Body of pancreas (tissue), 4 donors: ENCODE data around the gene GJB4. TPM values are rescaled to one million over a fixed set of nuclear protein-coding genes. Genes with fewer than 3 reads are reported as not detected.

Experiments
- ATAC-seq: fragments of 150-250 bp; one replicate; pipeline ENCODE4 v1.9.1; 2016
- DNase-seq, 4 donors: peaks; one replicate each; pipeline ENCODE4 v3.0.0-alpha.2; 2019
- H3K27ac ChIP-seq, 4 donors: fragments of 200-600 bp; sonication (generic); 1 replicate in 3 of 4; 2 replicates in 1 of 4; pipeline versions ENCODE4 v1.5.1 to v1.6.1; 2016 to 2019; ENCODE audit warnings: mild to moderate bottlenecking in 1 of 4, mixed read lengths in 1 of 4, moderate library complexity in 1 of 4
- H3K27me3 ChIP-seq, 2 donors: fragments of 200-600 bp; sonication (generic); one replicate each; pipeline ENCODE4 v1.6.0; 2016; ENCODE audit warnings: mild to moderate bottlenecking in 1 of 2
- H3K36me3 ChIP-seq, 2 donors: fragments of 200-600 bp; sonication (generic); replicated peaks in 1 of 2; 2 replicates each; pipeline ENCODE4 v1.5.1; 2016; ENCODE audit warnings: low read depth in 2 of 2; ENCODE audit not compliant: insufficient read depth in 1 of 2
- H3K4me1 ChIP-seq: fragments of 200-600 bp; sonication (generic); one replicate; pipeline ENCODE4 v1.6.0; 2016
- H3K4me3 ChIP-seq, 2 donors: fragments of 200-600 bp; sonication (generic); 1 replicate in 1 of 2; 2 replicates in 1 of 2; pipeline ENCODE4 v1.5.1; 2016 to 2019
- H3K9me3 ChIP-seq, 3 donors: fragments of 200-600 bp; sonication (generic); 1 replicate in 2 of 3; 2 replicates in 1 of 3; pipeline ENCODE4 v1.5.1; 2016
- POLR2A ChIP-seq, 3 donors: fragments of 450-650 bp; IDR thresholded peaks; one replicate each; pipeline ENCODE4 v1.6.1; 2016; ENCODE audit warnings: antibody characterized with exemption in 3 of 3, mild to moderate bottlenecking in 2 of 3
- WGBS, 2 donors: methylation state at CpG; one replicate each; pipeline ENCODE4 v1.1.5; 2017; 5-methylcytosine and 5-hydroxymethylcytosine counted together
- intact Hi-C: fragments of 100-400 bp; cut with DNase I; formaldehyde crosslinking; loops from one replicate; pipeline ENCODE4 v1.15.1; 2023
- total RNA-seq, 2 donors: library from RNA; depleted of rRNA; stranded (reverse); fragments of >200 nt; gene quantifications; one replicate each; pipeline ENCODE4 v1.1.0, GENCODE V29; 2016
- TF ChIP-seq, protein P1 (sequence below), 7 experiments: fragments of 450-650 bp in 4 of 7; fragments of 200-600 bp in 3 of 7; sonication (generic) in 3 of 7; IDR thresholded peaks; one replicate each; pipeline ENCODE4 v1.5.1; 2016 to 2019; ENCODE audit warnings: antibody characterized with exemption in 7 of 7

The GJB4 gene
- total RNA-seq, 2 donors from 2014 or later, result not detected

DNA sequence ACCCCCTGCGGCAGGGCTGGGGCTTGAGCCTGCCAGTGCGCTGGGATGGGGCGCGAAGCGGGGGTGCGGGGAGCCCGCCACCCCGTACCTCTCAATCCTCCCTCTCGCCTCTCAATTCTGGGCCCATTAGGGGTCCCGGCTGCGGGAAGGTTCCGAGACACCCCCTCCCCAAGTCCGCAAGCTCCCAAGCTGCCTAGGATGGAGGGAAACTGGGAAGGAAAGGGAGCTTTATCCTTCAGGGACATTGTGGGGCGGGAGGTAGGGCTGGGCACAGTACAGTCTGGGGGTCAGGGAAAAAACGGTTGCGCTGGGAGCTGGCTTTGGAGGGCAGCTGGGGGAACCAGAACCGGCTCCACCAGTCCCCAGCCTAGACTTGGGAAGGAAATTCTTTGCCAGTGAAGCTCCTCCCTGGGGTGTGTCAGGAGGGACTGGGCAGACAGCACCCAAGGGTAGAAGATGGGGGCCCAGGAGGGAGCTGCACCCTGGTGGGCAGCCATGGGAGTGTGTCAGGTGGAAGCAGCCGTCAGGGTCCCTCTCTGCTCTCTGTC is 22.4 kb downstream of the GJB4 start:
- Histone ChIP-seq H3K27ac (no peak overlapping the region), H3K4me1 (peaks cover 19% of the 10 kb centered on the region)
- intact Hi-C loops, result no loop called here

GRCh38 chr1:34784751-34785221 is 25.2 kb downstream of the GJB4 start:
- Histone ChIP-seq H3K27ac (no peak overlapping the region), H3K9me3 (no peaks in the 10 kb centered on the region), H3K27me3 (no peaks in the 10 kb centered on the region), H3K4me1 (peaks cover 19% of the 10 kb centered on the region), H3K4me3 (no peak overlapping the region), H3K36me3 (no peaks in the 10 kb centered on the region)
- 83 to 90% methylated on average over 28 of the region's 28 CpGs for WGBS, 2 donors
- intact Hi-C loops, result no loop called here
- no peak for TF ChIP-seq POLR2A (IDR thresholded peaks at IDR 0.05)
- TF ChIP-seq, protein P1, sequence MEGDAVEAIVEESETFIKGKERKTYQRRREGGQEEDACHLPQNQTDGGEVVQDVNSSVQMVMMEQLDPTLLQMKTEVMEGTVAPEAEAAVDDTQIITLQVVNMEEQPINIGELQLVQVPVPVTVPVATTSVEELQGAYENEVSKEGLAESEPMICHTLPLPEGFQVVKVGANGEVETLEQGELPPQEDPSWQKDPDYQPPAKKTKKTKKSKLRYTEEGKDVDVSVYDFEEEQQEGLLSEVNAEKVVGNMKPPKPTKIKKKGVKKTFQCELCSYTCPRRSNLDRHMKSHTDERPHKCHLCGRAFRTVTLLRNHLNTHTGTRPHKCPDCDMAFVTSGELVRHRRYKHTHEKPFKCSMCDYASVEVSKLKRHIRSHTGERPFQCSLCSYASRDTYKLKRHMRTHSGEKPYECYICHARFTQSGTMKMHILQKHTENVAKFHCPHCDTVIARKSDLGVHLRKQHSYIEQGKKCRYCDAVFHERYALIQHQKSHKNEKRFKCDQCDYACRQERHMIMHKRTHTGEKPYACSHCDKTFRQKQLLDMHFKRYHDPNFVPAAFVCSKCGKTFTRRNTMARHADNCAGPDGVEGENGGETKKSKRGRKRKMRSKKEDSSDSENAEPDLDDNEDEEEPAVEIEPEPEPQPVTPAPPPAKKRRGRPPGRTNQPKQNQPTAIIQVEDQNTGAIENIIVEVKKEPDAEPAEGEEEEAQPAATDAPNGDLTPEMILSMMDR (IDR thresholded peaks at IDR 0.05), result no peak
- no peak for ATAC-seq
- DNase-seq, result no peak

More for the DNA sequence above, 22.4 kb downstream of the GJB4 start:
- H3K9me3 ChIP-seq, result no peaks in the 10 kb centered on the region
- peak overlapping the region in 1 of 2 donors; percentile 18 for H3K4me3 ChIP-seq
- WGBS, 2 donors, result 7 to 12% methylated on average over 11 to 18 of the region's 18 CpGs
- no peaks in the 10 kb centered on the region for H3K27me3 ChIP-seq
- TF ChIP-seq POLR2A (IDR thresholded peaks at IDR 0.05), result no peak
- ATAC-seq (no peak), DNase-seq (no peak)
- H3K36me3 ChIP-seq, result no peaks in the 10 kb centered on the region

DNA sequence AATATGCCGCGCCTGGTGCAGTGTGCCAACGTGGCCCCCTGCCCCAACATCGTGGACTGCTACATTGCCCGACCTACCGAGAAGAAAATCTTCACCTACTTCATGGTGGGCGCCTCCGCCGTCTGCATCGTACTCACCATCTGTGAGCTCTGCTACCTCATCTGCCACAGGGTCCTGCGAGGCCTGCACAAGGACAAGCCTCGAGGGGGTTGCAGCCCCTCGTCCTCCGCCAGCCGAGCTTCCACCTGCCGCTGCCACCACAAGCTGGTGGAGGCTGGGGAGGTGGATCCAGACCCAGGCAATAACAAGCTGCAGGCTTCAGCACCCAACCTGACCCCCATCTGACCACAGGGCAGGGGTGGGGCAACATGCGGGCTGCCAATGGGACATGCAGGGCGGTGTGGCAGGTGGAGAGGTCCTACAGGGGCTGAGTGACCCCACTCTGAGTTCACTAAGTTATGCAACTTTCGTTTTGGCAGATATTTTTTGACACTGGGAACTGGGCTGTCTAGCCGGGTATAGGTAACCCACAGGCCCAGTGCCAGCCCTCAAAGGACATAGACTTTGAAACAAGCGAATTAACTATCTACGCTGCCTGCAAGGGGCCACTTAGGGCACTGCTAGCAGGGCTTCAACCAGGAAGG is 25.8 kb downstream of the GJB4 start:
- H3K4me3 ChIP-seq, result no peak overlapping the region
- WGBS, 2 donors, result 71 to 74% methylated on average over 19 to 22 of the region's 22 CpGs
- intact Hi-C loops, result no loop called here
- no peaks in the 10 kb centered on the region for H3K9me3 ChIP-seq
- peaks cover 19% of the 10 kb centered on the region for H3K4me1 ChIP-seq
- H3K36me3 ChIP-seq, result no peaks in the 10 kb centered on the region
- DNase-seq (no peak), ATAC-seq (no peak)
- TF ChIP-seq, protein P1 (IDR thresholded peaks at IDR 0.05), result no peak
- TF ChIP-seq POLR2A (IDR thresholded peaks at IDR 0.05), result no peak
- no peak overlapping the region for H3K27ac ChIP-seq
- H3K27me3 ChIP-seq, result no peaks in the 10 kb centered on the region

GRCh38 chr1:34785875-34786470 is 26.4 kb downstream of the GJB4 start:
- WGBS, 2 donors, result 48 to 49% methylated on average over 4 of the region's 4 CpGs
- H3K27ac ChIP-seq, result no peak overlapping the region
- H3K36me3 ChIP-seq, result no peaks in the 10 kb centered on the region
- H3K27me3 ChIP-seq, result no peaks in the 10 kb centered on the region
- H3K4me1 ChIP-seq, result peaks cover 16% of the 10 kb centered on the region
- DNase-seq, result no peak
- ATAC-seq, result no peak
- H3K9me3 ChIP-seq, result no peaks in the 10 kb centered on the region
- no peak overlapping the region for H3K4me3 ChIP-seq
- intact Hi-C loops, result no loop called here
- no peak for TF ChIP-seq POLR2A (IDR thresholded peaks at IDR 0.05)
- TF ChIP-seq, protein P1 (IDR thresholded peaks at IDR 0.05), result no peak

GRCh38 chr1:34786521-34787325 is 27.2 kb downstream of the GJB4 start:
- H3K4me3 ChIP-seq, result no peak overlapping the region
- intact Hi-C loops, result no loop called here
- no peak overlapping the region for H3K27ac ChIP-seq

More at GRCh38 chr1:34786521-34787325, 27.2 kb downstream of the GJB4 start:
- ATAC-seq (peak; percentile 78), DNase-seq (peak; percentile 79 to 84 (median 80))
- H3K27me3 ChIP-seq, result no peaks in the 10 kb centered on the region
- no peaks in the 10 kb centered on the region for H3K9me3 ChIP-seq
- 41 to 48% methylated on average over 14 of the region's 14 CpGs for WGBS, 2 donors
- peaks cover 8% of the 10 kb centered on the region for H3K4me1 ChIP-seq
- TF ChIP-seq POLR2A (IDR thresholded peaks at IDR 0.05), result no peak
- TF ChIP-seq, protein P1 (IDR thresholded peaks at IDR 0.05), result peak; percentile 70 to 94 (median 85)
- no peaks in the 10 kb centered on the region for H3K36me3 ChIP-seq
